Amniotic epithelial cell (primary cell): ENCODE results near the gene NPL.
A peak's percentile ranks its signal among the peaks of the same experiment; 100 is the strongest.

Experiments
- DNase-seq: peaks from one replicate; pipeline ENCODE4 v3.0.0-alpha.2; 2010; ENCODE audit warnings: low read depth

NPL gene, protein sequence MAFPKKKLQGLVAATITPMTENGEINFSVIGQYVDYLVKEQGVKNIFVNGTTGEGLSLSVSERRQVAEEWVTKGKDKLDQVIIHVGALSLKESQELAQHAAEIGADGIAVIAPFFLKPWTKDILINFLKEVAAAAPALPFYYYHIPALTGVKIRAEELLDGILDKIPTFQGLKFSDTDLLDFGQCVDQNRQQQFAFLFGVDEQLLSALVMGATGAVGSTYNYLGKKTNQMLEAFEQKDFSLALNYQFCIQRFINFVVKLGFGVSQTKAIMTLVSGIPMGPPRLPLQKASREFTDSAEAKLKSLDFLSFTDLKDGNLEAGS

DNA sequence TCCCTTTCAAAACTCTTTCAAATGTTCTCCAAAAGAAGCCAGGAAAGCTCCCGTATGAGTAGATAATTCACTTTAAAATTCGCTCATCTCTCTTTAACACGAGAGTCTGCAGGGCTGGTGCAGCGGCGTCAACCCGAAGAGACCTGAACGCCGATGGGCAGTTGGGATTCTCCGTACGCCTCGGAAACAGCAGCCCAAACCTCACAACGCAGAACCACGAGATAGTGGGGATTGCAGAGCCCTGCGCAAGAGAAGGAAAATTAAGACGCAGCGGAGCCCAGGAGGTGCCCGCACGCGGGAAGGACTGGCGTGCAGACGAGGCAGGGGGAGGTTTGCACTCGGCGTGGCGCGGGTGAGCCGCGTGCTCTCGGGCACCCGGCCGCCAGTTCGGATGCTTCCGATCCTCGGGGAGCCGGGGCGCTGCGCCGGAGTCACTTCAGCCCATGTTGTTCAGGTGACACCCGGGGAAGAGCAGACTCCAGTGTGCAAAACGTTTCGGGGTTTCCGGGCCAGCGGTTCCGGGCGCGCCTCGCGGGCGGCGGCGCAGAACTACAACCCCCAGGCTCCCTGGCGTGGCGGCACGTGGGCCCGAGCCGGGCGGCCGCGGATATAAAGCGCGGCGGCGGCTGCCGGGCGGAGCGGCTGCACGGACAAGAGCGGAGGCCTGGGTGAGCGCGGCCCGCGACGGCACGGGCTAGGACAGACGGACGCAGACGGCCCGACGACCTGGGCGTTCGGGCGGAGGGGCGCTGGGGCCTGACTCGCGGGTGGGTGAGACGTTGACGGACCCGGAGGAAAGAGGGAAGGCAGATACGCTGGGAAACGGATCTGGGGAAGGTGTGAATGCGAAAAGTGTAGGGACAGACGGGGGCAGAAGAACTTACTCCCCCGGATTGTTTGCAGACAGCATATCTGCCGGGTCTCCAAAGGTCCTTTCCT, at the start of gene NPL:
TSS of gene NPL (plus strand) at position 636 of the 939 bp plus-strand sequence. CDS start 4,599 bp downstream, outside the sequence.
- DNase-seq: peak; percentile 59

DNA sequence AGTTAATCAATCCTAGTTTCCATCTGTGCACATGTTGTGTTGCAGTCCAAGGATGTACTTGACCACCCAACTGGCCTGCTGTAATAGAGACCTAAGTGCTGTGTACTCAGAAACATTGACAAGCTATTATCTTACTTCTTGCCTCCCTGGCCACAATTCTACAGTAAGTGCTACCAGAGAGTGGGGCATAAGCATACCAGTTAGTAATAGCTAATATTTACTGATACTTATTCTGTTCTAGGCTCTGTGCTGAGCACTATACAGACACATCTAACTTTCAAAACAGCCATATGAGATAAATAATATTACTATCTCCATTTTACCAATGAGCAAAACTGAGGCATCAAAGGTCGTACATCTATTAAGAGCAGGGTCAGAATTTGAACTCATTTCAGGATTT, 49.5 kb upstream of the NPL start:
- no peak for DNase-seq

DNA sequence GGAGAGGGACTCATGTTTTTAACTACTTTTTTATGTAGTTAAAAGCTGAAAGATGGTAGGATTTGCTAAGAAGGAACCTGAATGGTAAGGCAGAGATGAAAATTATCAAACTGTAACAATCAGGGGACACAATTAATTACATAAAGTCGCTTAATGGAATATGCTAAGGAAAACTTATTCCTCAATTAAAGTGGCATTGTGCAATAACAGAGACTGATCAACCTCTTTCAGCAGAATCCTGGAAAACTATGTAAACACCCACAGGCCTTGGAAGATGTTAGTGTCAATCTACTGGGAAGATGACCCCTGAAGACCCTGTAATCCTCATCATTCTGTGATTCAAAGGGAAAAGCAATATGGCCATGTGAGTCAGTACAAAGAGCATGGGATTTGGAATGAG, 46.8 kb upstream of the NPL start:
- DNase-seq: no peak

DNA sequence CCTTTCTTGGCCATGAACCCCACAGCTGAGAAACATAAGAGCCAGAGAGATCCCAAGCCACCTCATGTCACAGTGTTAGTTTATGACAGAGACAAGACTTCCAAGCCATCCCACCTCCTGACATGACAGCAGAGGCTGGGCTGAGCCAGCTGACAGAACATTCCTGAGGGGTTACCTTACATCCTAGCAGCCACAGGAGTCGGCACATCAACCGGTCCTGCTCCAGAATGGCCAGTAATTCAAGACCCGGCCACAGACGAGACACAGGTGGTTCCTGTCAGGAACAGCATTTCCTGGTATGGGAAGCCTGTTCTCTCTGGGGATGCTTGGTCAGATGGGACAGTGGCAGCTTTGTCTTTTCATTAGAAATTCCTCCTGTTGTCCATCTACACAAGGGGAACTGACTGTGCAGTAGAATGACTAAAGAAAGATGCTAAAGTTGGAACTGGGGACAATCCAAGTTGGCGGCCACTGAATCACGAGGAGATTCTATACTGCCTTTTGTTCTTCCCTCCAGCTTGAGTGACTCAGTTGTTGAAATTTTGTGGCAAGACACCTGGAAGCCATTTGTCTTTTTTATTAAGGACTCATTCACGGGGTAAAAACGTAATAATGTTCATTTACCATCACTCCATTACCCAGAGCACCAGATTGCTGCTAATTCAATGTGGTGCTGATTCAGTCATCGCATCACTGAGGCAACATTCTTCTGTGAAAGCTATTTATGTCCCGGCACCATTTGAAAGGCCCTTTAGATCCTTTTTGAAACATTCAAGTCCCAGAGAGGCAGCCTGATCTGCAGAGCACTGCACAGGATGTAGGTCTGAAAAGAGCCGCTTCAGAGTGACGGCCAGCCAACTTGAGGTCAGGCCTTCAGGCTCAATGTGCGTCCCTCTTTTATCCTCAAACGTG, 37.2 kb upstream of the NPL start:
- DNase-seq: no peak

DNA sequence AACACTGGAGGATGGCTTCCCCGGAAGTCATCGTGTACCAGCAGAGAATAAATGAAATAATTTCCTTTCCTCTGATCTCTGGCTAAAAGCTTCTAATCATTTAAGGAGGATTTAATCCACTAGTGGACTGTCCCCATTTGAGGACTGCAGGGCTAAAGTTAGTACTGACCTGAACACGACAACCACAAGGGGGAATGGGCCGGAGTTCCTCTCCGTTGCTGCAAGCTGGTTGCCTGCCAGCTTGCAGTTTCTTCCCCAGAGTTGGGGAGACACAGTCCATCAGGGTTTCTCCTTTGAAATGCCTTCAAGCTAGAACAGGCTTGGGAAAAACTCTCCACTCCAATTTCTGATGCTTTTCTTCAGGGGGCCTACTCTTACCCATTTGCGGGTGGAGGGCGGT, 35.5 kb upstream of the NPL start:
- no peak for DNase-seq

DNA sequence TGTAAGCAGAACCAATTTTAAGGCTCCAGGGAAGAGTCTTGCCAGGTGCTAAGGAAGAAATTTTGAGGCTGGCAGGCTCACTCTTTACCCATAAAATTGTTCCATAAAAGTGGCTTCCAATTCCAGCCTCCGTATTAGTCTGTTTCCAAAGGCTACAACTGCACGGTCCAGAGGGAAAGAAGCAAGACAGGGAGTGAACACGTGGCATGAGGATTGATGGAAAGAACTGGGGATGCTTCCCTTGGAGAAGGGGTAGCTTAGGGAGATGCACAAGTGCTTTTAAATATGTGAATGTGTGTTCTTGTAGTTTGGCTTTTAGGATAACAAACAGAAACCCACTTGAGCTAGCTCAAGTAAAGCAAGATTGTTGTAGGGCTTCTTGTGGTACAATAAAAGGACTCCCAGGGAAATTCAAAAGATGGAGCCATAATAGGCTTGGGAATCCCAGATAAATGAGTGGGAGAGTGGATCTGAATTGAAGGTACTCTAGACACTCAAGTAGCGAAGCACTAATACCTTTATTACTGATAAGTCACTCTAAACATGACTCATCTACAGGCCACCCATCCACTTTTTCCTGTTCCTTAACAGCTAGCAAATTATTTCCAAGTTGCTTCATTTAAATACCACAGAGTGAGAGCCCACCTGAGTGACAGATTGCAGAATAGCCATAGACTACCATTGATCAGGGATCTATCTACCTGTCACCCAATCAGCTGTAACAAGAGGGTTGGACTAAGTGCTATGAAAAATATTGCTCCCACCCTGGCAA, 34.8 kb upstream of the NPL start:
- no peak for DNase-seq

DNA sequence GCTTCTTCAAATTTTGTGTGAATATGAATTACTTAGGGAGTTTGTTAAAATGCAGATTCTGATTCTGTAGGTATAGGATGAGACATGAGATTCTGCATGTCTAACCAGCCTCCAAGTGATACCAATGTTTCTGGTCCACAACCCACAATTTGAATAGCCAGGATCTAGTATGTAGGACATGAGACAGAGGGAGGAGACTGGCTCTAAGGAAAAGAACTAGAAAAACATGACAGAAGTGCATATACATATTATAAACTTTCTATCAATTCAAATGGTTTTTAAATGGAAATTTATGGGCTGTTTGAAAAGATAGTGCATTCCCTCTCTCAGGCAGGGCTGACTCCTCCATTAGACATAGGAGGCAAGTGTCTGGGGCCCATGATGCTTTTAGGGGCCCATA, 33.9 kb upstream of the NPL start:
- no peak for DNase-seq

DNA sequence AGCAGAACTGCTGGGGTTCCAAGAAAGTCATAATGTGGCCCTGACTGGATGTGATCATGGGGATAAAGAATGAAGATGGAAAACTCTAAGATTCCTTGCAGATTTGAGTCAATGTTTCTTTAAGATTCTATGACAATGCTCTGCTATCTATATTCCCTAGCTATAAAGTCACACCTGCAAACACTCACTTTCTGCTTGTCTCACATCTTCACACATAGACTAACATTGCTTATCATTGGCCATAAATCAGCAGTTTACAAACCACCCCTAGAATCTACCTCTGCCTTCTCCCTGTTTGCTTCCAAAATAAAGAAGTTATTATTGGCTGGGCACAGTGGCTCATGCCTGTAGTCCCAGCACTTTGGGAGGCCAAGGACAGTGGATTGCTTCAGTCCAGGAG, 33.1 kb upstream of the NPL start:
- DNase-seq: no peak

DNA sequence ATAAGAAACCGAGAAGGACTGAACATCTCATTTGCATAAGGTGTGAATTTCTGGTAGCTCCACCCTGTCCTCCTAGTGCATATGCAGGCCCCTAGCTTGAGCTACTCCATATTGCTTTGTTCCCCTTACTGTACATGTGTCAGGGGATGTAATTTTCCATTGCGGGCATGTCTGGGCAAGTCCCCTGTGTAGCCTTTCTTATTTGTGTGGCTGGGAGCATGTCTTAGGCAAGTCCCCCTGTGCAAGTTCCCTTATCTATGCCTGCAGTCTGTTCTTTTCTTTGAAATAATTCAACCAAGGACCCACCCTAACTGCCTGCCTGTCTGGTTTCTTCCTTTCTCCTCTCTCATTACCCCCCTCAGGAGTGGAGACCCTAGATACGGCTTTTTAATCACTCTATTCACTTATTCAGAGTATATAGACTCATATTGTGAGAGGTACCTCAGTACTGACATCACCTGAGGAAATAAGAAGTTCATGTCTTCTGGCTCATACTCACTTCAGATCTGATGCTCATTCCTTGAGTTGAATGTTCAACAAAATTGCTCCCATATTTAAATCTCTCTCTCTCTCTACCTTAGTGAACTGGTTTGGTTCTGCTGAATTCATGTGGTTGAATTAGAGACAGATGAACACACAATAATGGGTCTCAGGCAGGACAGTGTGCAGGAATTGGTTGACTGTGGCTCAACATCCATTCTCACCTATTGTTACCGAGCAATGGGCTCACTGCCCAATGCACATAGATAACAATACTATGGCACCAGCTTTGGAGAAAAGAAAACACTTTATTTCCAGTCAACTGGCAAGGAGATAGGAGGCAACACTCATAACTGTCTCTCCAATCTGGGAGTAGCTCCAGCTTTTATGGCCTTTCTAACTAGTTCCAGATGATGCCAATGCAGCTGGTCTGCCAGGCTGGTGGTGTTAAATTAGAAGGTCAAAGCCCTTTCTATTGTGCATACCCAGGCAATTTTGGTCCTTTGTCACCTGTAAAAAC, 27.9 kb upstream of the NPL start:
- DNase-seq: no peak

DNA sequence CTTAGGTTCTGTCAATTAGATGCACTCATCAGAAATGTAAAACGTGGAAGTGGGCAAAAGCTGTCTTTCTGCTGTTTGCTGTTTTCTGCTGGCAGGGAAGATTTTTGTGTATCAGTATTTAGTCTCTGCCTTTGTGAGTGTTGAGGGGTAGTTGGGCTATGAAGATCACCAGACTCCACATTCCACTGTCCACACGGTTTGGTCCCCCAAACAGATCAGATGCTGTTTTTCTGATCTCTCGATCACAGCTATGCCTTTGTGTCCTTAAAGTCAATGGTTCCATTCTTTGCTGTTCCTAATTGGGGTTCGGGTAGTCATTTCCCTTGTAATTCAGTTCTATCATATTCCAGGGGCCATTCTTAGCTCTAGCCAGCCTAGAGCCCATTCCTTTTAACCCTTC, 27.0 kb upstream of the NPL start:
- DNase-seq: no peak

DNA sequence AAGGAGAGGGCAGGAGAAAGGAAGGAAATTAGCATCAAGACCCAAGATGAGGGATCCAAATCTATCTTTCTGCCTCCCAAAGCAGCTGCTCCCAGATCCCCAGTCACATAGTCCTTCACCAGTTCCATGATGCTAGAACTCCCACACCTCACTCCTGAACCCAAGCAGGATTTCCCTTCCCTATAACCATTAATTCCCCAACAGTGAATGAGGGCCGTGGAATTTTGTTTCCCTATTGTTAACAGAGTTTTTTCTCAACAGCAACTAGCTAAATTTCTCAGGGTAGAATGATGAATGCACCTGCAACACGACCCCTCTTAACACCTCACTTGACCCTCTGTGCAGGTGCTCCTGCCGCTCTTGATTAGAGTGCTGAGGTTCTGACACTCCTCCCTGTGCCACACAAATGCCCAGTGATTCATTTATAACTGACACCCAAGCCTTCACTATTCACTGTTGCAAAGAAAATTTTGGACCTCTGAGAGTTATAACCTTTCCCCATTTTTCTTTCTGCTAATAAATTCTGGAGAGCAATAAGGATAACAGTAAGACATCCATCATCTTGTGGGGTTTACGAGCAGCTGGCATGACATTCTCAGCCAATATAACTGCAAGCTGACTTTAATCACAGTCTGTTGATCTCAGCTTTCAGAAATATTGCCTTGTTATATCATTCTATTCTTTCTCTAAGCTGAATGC, 25.4 kb upstream of the NPL start:
- DNase-seq: no peak

DNA sequence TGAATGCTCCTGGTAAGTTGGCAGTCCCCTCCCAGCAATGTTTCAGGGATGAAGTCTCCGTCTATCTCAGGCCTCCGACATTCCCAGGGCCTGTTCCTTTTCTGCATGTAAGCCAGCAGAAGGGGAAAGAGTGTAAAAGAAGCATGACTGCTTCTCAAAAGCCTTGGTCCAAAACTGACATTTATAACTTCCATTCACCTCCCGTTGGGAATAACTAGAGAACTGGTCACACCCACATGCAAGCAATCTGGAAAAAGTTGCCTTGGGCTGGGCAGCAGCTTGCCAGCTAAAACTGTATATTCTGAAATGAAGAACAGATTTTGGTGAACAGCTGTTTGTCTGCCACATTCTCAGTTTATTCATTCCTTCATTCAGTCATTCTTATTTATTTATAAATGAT, 24.2 kb upstream of the NPL start:
- DNase-seq: no peak

DNA sequence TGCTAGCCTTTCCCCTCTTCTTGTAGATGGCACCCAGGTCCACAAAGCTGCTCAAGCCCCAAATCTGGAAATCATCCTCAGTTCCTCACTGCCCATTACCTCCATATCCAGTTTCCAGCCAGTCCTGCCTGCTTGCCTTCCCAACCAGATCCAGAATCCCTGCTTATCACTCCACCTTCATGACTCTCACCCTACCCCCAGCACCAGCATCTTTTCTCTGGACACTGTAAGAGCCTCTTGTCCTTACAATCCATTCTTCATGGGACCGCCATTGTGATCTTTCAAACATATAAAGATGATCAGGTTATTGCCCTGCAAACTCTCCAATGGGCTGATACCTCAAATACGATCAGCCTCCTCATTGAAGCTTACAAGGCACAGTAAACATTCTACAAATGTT, 23.5 kb upstream of the NPL start:
- no peak for DNase-seq

DNA sequence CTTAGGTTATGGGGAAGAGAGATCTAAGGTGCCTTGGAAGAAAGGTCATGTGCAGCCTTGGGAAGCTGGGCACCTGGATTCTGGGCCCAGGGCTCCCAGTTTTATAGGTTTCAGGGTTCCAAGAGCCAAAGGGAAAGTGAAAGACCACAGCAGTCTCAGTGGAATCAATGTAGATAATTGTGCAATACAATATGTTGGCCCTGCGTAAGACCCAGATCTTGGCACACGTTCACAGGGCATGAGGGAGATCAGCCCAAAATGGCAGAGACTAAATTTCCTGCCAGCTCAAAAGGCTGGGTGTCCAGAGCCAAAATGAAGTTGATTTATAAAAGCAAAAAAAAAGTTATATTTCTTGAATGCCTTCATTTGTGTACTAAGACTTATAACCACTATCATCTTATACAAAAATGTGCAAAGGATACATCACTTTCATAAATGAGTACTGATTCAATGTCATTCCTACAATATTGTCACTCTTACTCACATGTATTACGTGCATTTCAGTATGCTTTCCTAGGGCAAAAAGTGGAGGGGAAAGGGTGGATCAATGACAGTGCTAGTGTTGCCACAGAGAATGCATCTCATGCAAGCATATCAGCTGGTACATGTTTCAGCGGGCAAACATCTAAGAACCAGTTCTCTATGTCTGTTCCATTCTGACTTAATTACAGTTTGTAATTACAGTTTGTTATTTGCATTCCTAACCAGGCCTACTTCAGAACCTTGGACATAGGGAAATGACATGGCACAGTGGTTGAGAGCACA, 22.5 kb upstream of the NPL start:
- no peak for DNase-seq

DNA sequence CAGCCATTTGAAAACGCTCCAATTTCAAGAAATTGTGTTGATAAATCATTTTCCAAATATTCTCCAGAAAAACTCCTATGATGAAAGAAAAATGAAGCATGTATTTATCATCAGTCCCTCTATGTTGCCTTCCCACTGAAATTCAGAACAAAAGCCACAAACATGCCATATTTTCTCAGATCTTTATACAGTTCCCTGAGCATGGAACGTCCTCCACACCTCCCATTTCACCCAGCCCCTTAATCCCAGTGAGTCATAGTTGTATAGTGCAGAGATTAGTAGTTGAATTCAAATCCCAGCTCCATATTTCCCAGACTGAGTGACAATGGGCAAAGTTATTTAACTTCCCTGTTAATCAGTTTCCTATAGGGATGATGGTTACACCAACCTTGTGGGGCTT, 20.6 kb upstream of the NPL start:
- DNase-seq: peak; percentile 79

DNA sequence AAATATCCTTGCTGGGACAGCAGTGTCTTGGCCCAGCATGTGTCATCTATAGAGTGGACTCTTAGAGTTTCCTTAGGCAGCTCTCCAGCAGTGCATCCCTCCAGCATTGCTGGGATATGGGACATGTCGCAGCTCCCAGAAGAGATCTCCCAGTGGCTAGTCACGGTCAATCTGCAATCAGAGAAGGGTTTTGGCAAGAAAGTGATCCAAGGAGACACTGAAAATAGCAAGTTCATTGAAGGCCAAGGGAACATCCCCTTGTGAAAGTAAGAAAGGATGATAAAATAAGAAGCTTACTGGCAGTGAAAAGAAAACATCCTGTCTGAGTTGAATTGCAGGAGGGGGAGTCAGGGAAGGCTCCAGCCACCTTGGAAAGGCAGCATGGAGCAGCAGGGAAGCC, 19.3 kb upstream of the NPL start:
- no peak for DNase-seq

DNA sequence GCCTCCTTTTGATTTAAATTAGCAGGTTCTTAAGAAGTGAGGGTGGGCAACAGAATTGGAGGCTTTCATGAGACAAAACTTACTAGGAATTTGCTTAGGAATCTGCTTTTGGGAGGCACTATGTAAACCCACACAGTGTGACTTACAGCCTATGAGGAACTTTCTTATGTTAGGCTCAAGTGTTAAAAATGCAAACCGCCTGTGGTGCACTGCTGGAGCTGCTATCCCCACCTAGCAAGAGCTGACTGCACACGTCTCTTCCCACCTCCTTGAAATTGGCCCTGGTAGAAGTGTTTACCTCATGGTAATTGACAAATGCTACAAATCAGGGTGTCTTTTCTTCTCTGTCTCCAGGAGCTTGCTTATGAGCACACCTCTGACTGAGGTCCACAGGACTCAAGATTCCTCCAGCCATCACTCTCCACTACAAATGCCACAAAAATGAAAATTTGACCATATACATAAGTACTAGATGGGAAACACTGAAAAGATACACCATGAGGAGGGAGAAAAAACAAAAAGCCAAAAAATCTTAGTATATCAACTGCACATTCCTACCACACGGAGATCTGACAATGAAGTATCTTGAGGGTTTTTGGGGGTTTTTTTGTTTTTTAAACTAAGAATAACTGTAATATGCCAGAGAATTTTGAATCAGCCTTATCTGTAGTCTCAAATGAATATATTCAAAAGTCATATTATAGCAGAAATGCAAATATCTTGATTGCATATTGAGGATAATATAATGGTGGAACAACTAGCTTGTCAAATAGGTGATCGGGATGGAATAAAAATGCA, 18.2 kb upstream of the NPL start:
- no peak for DNase-seq

DNA sequence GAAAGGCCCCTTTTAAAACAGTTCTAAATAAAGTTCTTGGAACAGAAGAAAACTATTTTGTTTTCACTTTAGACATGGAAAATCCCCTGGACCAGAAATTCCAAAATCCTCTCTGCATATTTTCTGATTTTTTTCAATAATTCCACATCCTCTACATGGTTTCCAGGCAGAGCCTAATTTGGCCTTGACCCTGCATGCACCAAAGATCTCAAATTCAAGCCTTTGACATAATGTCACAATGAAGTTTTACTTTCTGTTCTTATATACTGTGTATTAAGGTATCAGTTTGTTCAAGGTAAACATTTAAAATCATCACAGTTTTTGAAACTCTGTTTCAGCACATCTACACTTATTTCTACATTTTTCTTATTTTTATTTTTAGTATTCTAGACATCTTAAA, 12.2 kb upstream of the NPL start:
- DNase-seq: no peak
